GM21381 (cell line): ENCODE measurements around the gene RAI14.
"Not testable (repeated sequence)": the region's sequence is repeated elsewhere in the genome, so short reads cannot be mapped to it uniquely, and the experiment has no call there.

Experiments used
- ATAC-seq: cut with Tn5 transposase; IDR thresholded peaks from one replicate; pipeline ENCODE4 v1.9.1; 2021; ENCODE audit warnings: mild to moderate bottlenecking, moderate library complexity; ENCODE audit not compliant: unreplicated experiment

RAI14 gene

DNA sequence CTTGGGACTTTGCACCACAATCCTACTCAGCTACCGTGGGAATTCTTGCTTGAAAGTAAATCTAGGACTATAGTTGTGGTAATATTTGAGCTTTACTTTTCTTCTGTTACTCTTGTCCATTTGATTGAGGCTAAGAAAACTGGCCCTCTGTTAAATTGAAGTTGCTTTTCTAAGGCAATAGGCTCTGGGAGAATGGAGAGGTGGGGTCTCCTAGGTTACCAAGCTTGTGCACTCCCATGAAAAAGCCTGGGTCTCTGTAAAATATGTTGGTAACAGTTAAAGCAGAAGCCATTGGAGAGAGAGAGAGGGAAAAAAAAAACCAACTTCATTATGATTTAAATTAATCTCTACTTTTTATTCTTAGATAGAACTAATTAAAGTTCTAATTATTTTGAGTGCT, 68.6 kb downstream of the RAI14 start:
- no peak for ATAC-seq

DNA sequence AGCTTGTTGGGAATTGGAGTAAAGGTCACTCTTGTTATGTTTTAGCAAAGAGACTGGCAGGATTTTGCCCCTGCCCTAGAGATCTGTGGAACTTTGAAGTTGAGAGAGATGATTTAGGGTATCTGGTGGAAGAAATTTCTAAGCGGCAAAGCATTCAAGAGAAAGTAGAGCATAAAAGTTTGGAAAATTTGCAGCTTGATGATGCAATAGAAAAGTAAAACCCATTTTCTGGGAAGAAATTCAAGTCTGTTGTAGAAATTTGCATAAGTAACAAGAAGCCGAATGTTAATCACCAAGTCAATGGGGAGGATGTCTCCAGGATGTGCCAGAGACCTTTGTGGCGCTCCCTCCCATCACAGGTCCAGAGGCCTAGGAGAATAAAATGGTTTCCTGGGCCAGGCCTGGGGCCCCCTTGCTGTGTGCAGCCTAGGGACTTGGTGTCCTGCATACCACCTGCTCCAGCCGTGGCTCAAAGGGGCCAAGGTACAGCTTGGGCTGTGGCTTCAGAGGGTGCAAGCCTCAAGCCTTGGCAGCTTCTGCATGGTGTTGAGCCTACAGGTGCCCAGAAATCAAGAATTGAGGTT, 71.1 kb downstream of the RAI14 start:
- not testable (repeated sequence) for ATAC-seq

DNA sequence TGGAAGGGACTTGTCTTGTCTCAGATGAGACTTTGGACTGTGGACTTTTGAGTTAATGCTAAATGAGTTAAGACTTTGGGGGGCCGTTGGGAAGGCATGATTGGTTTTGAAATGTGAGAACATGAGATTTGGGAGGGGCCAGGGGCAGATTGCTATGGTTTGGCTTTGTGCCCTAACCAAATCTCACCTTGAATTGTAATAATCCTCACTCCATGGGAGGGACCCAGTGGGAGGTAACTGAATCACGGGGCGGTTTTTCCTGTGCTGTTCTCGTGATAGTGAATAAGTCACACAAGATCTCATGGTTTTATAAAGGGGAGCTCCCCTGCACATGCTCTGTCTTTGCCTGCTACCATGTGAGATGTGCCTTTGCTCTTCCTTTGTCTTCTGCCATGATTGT, 72.1 kb downstream of the RAI14 start:
- no peak for ATAC-seq

DNA sequence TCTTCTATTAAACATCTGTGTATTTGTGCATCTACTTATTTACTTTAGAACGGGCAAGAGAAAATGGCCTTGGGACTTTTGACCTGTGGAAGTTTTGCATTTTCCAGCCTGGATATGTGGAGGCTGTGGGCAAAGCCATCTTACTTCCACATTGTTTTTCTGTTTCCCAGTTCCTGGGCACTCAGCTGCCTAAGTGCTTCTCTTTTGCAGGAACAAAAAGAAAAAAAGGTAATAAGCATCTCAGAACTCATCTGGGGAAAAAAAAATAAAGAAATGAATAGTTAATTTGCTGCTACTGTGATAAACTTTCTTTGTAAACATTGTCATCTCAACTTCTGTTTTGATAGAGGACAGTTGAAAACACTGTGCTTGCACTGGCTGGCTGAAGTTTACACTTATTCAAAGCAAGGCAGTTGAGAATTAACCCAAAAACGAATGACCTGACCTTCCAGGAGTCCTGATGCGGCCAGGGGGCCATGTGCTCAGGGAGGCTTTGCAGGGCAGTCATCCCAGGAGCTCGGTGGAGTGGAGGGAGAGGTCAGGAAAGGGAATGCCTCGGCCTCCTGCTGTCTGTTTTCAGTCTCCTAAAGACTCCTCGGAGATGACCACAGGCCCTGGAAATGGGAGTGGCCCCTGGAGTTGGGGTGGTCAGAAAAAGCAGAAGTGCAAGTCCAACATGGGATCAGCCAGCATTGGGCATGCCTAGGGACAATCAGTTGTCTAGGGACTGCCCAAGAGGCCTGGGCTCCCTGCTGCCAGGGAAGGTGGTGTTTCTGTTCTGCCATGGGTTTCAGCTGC, 75.5 kb downstream of the RAI14 start:
- no peak for ATAC-seq

DNA sequence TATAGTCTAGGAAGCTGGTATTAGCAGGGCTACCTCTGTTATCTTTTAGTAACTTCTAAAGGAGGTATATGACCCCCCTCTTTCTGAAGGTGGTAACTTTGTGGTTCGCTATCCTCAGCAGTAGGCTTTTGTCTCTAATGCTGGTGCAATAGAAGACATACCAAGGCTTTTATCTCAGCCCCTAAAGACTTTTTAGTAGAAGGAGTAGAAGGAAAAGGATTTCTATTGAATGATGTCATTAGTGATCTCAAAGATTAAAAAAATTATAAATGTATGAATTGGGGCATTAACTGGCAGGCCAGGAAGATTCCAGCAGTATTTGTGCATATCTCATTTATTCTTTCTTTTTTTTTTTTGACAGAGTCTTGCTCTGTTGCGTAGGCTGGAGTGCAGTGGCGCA, 78.2 kb downstream of the RAI14 start:
- no peak for ATAC-seq

DNA sequence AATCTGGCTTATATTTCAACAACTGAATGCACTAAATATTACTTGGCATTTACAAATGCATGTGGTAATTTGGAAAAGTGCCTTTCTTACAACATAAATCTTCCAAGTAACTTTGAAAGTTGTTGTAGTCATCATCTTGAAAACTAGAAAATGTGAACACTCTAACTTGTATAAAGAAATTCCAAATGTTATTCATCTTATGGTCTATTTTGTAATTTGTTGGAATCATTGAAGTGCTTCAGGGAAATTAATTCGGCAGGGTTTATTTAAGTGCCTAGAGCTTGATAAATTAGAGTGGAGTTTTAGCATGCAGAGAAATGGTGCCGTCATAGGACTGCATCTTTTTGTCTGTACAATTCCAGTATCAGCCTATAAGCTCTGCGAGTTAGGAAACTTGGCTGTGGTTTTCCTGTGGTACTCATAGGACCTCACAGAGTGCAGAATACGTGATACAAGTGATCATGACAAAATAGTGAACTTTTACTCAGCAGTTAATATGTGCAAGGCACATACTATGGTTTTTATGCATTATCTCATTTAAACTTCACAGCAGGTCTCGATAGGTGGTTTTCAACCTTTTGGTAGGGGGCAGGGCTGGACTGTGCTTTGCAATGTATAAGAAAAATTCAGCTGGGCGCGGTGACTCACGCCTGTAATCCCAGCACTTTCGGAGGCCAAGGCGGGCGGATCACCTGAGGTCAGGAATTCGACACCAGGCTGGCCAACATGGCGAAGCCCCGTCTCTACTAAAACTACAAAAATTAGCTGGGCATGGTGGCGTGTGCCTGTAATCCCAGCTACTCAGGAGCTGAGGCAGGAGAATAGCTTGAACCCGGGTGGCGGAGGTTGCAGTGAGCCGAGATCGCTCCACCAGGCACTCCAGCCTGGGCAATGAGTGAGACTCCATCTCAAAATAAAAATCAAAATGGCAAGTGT, 79.6 kb downstream of the RAI14 start:
- no peak for ATAC-seq

DNA sequence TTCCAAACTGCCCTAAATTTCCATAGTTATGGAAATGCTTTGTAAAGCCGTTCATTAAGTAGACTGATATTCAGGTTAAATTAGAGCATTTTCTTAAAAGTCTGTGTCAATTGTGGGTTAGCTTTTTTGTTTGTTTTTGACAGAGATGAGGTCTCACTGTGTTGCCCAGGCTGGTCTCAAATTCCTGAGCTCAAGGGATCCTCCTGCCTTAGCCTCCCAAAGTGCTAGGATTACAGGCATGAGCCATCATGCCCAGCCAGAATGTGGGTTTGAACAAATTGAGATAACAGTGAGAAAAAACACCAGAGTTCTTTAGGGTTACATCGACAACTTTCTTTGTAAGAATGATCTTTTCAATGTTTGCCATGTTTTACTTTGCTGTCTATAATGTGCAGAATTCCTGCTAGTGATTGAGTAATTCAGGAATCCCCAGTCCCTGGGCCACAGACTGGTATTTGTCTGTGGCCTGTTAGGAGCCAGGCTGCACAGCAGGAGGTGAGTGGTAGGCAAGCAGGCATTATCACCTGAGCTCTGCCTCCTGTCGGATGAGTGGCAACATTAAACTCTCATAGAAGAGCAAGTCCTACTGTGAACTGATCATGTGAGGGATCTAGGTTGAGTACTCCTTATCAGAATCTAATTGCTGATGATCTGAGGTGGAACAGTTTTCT, 80.5 kb downstream of the RAI14 start:
- ATAC-seq, result no peak

DNA sequence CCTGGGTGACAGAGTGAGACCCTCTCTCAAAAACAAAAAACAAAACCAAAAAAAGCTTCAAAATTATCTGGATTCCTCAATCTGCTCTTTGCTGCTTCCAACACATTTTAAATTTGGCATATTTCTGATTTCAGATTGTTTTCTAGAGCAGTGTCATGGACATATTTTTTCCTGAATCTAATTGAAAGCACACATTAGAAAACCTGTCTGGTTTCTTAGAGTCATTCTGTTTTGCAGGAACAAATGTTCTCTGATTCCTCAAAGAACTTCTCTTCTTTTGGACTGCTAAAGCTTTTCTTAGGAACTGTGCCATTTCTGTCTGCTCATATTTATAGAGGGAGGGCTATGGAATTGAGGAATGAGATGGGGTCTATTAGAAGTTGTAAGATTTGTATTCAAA, 81.6 kb downstream of the RAI14 start:
- no peak for ATAC-seq

DNA sequence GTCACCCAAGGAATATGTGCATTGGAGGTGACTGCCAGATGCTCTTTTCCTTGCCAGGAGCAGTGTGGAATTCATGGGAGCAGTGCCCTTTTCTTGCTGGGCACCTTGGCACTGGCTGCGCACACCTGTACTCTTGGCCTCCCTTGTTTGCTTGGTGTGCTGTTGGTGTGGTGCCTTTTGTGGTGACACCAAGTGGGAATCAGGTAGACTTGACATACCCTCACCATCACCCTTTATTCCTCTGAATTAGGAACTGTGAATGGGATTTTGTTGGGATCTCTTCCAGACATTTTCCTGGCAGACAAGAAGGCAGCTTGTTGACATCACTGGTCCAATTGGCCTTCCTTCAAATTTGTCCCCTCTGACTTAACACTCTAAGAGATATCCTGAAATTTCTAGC, 82.3 kb downstream of the RAI14 start:
- ATAC-seq, result no peak

DNA sequence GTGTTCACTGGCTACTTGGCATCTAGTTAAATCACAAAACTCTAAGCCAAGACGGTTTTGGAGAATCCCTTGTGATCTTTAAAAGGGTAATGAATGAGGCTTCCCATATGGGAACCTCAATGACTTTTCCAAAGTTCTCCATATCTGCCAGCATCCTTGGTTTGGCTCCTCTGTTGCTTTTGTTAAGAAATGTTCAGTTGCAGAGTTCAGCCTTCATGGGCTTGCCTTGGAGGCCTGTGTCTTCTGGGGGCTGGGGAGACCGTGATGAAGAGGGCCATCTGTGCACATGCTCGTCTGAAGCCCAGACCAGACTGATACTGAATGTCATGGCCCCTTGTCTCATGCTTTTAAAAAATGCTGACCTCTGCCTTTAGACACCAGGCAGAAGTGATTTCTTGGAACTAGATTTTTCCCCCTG, 84.3 kb downstream of the RAI14 start:
- ATAC-seq, result no peak

DNA sequence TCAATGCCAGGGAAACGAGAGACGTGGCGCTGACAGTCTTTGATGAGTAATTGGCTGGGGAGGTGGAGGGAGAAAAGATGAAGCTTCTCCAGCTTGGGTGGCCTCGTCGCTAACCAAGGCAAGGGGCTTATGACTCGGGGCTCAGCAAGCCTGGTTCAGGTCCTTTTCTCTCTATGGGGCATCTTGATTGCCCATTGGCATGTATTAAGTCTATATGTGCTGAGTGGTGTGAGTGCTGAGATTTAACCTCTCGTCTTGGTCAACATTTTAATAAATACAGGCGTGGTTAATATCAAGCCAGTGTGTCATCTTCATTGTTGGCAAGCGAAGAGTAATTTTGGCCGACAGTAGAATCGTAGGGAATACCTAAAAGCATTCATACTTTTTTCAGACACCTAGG, 85.9 kb downstream of the RAI14 start:
- ATAC-seq, result no peak

DNA sequence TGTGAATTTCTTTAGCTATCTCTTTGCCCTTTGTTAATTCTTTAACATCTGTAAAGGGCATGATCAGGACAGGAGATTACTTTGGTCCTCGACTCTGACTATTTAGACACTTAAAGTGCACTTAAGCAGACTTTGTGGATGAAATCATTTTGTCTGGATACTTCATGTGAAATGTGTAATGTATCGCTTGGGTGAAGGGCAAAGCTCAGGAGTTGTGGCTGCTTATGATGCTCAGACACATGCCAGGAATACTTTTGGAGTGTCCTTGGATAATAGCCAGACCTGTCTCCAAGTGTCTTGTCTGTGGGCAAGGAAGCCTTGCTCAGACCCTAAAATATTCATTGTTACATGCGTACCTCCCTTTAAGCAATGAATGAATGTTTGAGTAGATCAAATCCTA, 87.8 kb downstream of the RAI14 start:
- ATAC-seq, result no peak

DNA sequence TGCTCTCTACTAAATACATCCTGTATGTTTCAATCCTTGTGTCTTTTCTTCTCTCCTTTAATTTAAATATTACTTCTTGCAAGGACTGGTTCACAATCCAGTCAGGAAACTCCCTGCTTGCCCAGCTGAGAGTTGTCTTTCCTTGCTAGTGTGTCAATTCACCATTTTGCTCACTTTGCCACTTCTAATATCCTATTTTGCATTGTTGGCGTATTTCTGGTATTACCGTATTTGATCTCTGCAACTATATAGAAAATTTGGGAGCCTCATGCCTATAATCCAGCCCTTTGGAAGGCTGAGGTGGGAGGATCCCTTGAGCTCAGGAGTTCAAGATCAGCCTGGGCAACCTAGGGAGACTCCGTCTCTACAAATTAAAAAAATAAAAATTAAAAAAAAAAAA, 92.3 kb downstream of the RAI14 start:
- no peak for ATAC-seq

DNA sequence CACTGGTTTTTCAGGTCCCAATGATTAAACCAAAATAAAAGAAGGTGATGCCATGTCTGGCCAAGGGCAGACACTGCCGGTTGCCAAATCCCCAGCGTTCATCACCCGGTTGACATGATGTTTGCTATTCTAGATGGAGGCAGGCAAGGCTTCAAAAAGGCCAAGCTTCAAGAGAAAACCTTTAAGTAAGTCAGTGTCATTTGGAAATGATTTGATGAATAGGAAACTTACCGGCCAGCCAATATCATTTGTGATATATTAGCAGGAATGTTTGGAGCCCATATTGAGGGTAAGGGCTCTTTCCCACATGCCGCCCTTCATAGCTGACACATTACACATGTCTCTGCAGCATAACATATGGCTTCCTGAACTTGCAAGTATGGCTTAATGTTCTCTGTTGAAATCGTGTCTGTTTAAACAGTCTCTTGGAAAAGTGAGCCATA, 93.3 kb downstream of the RAI14 start:
- ATAC-seq, result no peak

DNA sequence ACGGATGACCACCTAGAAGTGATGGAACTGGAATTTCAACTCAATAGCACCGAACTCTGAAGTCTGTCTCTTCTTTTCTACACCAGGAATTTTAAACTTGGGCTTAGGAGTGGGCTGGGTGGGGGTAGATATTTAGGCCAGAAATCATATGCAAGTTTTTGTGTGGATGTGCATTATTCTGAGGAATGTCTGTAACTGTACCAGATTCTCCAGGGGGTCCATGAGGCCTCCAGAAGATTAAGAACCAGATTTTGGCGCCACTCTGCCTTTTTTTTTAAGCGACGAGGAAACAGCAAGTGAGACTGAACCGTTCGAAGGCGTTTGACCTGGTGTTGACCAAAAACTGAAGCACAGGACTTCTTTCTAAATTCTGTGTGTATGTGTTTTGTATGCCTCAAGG, 94.1 kb downstream of the RAI14 start:
- ATAC-seq, result no peak

DNA sequence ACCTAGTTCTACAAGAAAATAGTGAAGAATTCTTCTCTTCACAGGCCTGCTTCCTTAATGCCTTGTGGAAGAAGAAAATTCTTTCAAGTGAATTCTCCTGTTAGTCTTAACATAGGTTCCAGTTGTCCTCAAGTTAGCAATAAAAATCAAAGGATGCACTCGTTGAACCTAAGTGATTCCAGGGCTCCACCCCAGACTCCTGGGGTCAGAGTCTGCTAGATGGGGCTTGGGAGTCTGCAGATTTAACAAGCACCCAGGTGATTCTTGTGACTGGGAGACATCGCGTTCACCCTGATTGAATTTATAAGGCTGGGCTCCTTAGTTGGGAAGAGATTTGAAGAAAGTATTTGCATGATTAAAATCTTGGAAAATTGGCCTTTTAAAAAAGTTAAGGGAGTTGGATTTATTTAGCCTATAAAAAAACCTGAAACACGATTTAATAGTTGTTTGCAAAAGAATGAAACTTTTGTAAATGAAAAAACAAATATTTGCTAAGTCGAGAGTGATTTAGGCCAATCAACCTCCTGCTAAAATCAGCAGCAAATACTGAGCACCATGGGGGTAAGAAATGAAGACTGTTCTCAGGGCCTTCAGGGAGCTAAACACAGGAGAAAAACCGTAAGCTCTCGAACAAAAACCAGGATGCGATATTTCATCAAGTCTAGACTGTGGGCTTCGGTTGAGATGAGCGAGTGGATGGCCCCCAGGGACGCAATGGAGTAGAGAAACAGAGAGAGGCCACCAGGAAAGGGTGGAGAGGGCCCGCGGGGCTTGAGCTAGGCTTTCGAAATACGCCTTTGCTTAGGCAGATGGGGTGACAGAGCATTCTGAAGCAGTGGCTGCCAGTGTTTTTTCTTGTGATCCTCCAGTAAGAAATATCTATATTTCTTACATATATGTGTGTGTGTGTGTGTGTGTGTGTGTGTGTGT, 95.9 kb downstream of the RAI14 start:
- no peak for ATAC-seq

DNA sequence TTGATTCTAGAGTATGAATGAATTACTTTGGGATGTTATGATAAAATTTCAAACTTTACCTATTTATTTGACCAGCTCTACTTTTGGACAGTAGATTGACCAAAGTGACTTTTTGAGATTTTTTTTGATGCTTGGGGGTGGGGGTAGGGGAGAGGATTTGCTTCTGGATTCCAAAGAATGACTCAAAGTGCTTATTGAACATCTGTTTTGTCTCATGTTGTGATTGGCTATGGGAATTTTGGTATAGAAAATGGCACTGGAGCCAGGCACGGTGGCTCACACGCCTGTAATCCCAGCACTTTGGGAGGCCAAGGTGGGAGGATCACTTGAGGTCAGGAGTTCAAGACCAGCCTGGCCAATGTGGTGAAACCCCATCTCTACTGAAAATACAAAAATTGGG, 97.1 kb downstream of the RAI14 start:
- not testable (repeated sequence) for ATAC-seq

DNA sequence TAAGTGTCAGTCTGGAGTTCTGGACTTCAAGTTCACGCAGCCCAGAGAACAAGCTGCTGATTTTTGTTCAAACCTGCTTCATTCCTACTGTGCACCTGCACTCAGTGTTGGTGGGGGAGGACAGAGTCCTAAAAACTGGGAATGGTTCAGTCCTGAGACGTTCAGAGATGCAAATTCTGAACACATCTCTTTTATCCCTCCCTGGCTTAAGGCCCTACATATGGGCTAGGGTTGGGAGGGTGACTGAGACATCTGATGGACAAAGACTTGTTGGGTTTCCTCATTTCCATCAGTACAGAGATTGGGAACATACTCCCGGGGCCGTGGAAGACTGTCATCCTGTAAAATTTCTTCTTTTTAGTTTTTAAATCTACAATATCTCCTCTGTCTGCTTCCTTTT, 99.8 kb downstream of the RAI14 start:
- ATAC-seq, result no peak

DNA sequence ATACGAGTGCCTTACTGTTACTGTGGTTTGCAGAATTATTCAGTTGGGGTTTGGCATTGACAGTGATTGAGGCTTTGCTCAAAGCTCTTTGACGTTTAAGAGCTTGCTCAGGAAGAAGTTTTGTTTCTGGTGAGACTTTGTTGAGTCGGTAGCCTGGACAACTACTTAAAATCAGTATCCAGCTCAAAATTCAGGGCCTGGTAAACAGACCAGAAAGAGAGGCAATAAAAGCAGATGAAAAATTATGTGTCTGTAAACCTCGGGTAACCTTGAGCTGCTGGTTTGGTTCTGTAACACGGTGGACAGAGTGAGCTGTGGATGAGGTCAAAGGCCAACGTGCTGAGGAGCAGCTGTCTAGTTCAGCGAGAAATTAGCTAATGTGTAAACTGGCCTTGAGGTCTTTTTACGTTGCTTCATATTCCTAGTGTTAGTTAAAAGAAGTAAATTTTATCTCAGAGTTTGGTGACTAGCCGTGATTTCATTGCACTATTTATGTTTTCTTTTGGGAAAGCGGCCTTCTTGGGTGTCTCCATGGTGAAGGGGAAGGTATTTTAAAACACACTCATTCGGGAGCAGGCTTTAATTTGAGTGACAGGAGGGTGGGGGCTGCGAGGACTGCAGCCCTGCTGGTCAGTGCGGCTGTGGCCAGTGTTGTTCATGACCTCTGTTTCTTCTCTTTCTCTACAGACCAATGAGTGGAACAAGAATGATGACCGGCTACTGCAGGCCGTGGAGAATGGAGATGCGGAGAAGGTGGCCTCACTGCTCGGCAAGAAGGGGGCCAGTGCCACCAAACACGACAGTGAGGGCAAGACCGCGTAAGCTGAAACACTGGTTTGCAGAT, 100.9 kb downstream of the RAI14 start:
- ATAC-seq, result no peak
